Measurements from ENCODE around the gene PCDHA11. TPM values are rescaled to one million over a fixed set of nuclear protein-coding genes. Genes with fewer than 3 reads are reported as not detected.
"Not testable (repeated sequence)": the region's sequence is repeated elsewhere in the genome, so short reads cannot be mapped to it uniquely, and the experiment has no call there.

PCDHA11 gene
- total RNA-seq, 1 donor from 2014 or later, result 7.8 TPM

DNA sequence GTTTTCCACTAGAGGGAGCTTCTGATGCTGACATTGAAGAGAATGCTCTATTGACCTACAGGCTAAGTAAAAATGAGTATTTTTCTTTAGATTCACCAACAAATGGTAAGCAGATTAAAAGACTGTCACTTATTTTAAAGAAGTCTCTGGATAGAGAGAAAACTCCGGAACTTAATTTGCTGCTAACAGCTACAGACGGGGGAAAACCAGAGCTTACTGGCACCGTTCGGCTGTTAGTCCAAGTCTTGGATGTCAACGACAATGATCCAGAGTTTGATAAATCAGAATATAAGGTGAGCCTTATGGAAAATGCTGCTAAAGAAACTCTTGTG is 764 bp downstream of the PCDHA11 start:
- H3K27me3 Mint-ChIP-seq (ENCODE audit: unreplicated experiment), result peaks cover 2% of the 10 kb centered on the region
- DNase-seq (ENCODE audit: low spot score), result no peak
- H3K27ac Mint-ChIP-seq (ENCODE audit: unreplicated experiment), result peak overlapping the region; percentile 40
- TF ChIP-seq, protein P1, sequence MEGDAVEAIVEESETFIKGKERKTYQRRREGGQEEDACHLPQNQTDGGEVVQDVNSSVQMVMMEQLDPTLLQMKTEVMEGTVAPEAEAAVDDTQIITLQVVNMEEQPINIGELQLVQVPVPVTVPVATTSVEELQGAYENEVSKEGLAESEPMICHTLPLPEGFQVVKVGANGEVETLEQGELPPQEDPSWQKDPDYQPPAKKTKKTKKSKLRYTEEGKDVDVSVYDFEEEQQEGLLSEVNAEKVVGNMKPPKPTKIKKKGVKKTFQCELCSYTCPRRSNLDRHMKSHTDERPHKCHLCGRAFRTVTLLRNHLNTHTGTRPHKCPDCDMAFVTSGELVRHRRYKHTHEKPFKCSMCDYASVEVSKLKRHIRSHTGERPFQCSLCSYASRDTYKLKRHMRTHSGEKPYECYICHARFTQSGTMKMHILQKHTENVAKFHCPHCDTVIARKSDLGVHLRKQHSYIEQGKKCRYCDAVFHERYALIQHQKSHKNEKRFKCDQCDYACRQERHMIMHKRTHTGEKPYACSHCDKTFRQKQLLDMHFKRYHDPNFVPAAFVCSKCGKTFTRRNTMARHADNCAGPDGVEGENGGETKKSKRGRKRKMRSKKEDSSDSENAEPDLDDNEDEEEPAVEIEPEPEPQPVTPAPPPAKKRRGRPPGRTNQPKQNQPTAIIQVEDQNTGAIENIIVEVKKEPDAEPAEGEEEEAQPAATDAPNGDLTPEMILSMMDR (IDR thresholded peaks at IDR 0.05; ENCODE audit: unreplicated experiment), result no peak
- H3K4me3 Mint-ChIP-seq (ENCODE audit: unreplicated experiment), result peak overlapping the region; percentile 93
- H3K9me3 Mint-ChIP-seq (ENCODE audit: unreplicated experiment), result no peaks in the 10 kb centered on the region
- H3K36me3 Mint-ChIP-seq (ENCODE audit: low read depth, unreplicated experiment), result peaks cover 11% of the 10 kb centered on the region
- H3K4me1 Mint-ChIP-seq (ENCODE audit: unreplicated experiment), result peaks cover 12% of the 10 kb centered on the region

DNA sequence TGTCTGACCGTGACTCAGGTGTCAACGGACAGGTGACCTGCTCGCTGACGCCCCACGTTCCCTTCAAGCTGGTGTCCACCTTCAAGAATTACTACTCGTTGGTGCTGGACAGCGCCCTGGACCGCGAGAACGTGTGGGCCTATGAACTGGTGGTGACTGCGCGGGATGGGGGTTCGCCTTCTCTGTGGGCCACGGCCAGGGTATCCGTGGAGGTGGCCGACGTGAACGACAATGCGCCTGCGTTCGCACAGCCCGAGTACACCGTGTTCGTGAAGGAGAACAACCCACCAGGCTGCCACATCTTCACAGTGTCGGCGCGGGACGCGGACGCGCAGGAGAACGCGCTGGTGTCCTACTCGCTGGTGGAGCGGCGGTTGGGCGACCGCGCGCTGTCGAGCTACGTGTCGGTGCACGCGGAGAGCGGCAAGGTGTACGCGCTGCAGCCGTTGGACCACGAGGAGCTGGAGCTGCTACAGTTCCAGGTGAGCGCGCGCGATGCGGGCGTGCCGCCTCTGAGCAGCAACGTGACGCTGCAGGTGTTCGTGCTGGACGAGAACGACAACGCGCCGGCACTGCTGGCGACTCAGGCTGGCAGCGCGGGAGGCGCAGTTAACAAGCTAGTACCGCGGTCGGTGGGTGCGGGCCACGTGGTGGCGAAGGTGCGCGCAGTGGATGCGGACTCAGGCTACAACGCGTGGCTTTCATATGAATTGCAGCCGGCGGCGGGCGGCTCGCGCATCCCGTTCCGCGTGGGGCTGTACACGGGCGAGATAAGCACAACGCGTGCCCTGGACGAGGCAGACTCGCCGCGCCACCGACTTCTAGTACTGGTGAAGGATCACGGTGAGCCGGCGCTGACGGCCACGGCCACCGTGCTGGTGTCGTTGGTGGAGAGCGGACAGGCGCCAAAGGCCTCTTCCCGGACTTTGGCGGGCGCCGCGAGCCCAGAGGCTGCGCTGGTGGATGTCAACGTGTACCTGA is 1.8 kb downstream of the PCDHA11 start:
- TF ChIP-seq, protein P1 (IDR thresholded peaks at IDR 0.05; ENCODE audit: unreplicated experiment), result no peak
- no peak overlapping the region for H3K4me3 Mint-ChIP-seq (ENCODE audit: unreplicated experiment)
- peaks cover 2% of the 10 kb centered on the region for H3K27me3 Mint-ChIP-seq (ENCODE audit: unreplicated experiment)
- no peak overlapping the region for H3K27ac Mint-ChIP-seq (ENCODE audit: unreplicated experiment)
- H3K36me3 Mint-ChIP-seq (ENCODE audit: low read depth, unreplicated experiment), result peaks cover 11% of the 10 kb centered on the region
- no peak for DNase-seq (ENCODE audit: low spot score)
- peaks cover 12% of the 10 kb centered on the region for H3K4me1 Mint-ChIP-seq (ENCODE audit: unreplicated experiment)
- no peaks in the 10 kb centered on the region for H3K9me3 Mint-ChIP-seq (ENCODE audit: unreplicated experiment)

DNA sequence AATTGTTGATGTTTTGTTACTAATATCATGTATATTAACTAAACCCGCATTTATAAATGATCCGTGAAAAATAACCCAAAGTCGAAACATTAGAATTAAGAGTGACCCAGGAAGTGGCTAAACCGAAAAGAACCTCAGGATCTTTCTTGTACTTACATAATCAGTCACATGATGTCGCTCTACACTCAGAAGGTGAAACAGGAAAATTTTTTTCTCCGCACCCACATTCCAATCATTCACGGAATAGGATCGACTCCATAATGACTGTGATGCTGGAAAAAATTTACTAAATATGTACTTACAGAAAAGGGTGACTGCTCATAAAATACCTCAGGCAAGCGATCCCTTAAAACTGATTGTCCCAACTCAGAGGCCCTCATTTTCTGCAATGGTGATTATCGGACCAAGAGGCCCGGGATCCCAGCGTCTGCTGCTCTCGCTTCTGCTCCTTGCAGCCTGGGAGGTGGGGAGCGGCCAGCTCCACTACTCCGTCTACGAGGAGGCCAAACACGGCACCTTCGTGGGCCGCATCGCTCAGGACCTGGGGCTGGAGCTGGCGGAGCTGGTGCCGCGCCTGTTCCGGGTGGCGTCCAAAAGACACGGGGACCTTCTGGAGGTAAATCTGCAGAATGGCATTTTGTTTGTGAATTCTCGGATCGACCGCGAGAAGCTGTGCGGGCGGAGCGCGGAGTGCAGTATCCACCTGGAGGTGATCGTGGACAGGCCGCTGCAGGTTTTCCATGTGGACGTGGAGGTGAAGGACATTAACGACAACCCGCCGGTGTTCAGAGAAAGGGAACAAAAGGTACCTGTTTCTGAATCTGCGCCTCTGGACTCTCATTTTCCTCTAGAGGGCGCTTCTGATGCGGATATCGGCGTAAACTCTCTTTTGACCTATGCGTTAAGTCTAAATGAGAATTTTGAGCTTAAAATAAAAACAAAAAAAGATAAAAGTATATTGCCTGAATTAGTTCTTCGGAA is 6.6 kb downstream of the PCDHA11 start, which contains the start of gene PCDHA12:
PCDHA12 (plus strand) TSS at position 224 of the 981 bp plus-strand sequence; CDS start at position 389, 165 bp downstream.
- Mint-ChIP-seq H3K9me3 (ENCODE audit: unreplicated experiment) (no peaks in the 10 kb centered on the region), H3K4me1 (ENCODE audit: unreplicated experiment) (peaks cover 3% of the 10 kb centered on the region), H3K36me3 (ENCODE audit: low read depth, unreplicated experiment) (peaks cover 4% of the 10 kb centered on the region), H3K27me3 (ENCODE audit: unreplicated experiment) (no peaks in the 10 kb centered on the region), H3K27ac (ENCODE audit: unreplicated experiment) (peak within 1 kb of the TSS; percentile 80), H3K4me3 (ENCODE audit: unreplicated experiment) (peak within 1 kb of the TSS; percentile 95)
- peak; percentile 33 for DNase-seq (ENCODE audit: low spot score)
- TF ChIP-seq, protein P1 (IDR thresholded peaks at IDR 0.05; ENCODE audit: unreplicated experiment), result peak; percentile 59

DNA sequence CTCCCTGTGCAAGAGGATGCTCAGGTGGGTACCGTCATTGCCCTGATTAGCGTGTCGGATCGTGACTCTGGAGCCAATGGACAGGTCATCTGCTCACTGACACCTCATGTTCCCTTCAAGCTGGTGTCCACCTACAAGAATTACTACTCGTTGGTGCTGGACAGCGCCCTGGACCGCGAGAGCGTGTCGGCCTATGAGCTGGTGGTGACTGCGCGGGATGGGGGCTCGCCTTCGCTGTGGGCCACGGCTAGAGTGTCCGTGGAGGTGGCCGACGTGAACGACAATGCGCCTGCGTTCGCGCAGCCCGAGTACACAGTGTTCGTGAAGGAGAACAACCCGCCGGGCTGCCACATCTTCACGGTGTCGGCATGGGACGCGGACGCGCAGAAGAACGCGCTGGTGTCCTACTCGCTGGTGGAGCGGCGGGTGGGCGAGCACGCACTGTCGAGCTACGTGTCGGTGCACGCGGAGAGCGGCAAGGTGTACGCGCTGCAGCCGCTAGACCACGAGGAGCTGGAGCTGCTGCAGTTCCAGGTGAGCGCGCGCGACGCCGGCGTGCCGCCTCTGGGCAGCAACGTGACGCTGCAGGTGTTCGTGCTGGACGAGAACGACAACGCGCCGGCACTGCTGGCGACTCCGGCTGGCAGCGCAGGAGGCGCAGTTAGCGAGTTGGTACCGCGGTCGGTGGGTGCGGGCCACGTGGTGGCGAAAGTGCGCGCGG is 7.9 kb downstream of the PCDHA11 start:
- not testable (repeated sequence) for H3K27me3 Mint-ChIP-seq (ENCODE audit: unreplicated experiment); H3K27ac Mint-ChIP-seq (ENCODE audit: unreplicated experiment); H3K4me1 Mint-ChIP-seq (ENCODE audit: unreplicated experiment); H3K9me3 Mint-ChIP-seq (ENCODE audit: unreplicated experiment); H3K36me3 Mint-ChIP-seq (ENCODE audit: low read depth, unreplicated experiment); DNase-seq (ENCODE audit: low spot score)
- peak overlapping the region; percentile 95 for H3K4me3 Mint-ChIP-seq (ENCODE audit: unreplicated experiment)

DNA sequence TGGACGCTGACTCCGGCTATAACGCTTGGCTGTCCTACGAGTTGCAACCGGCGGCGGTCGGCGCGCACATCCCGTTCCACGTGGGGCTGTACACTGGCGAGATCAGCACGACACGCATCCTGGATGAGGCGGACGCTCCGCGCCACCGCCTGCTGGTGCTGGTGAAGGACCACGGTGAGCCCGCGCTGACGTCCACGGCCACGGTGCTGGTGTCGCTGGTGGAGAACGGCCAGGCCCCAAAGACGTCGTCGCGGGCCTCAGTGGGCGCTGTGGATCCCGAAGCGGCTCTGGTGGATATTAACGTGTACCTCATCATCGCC is 8.5 kb downstream of the PCDHA11 start:
- no peaks in the 10 kb centered on the region for H3K9me3 Mint-ChIP-seq (ENCODE audit: unreplicated experiment)
- no peaks in the 10 kb centered on the region for H3K4me1 Mint-ChIP-seq (ENCODE audit: unreplicated experiment)
- H3K27ac Mint-ChIP-seq (ENCODE audit: unreplicated experiment), result no peak overlapping the region
- H3K4me3 Mint-ChIP-seq (ENCODE audit: unreplicated experiment), result no peak overlapping the region
- H3K27me3 Mint-ChIP-seq (ENCODE audit: unreplicated experiment), result no peaks in the 10 kb centered on the region
- peaks cover 4% of the 10 kb centered on the region for H3K36me3 Mint-ChIP-seq (ENCODE audit: low read depth, unreplicated experiment)
- DNase-seq (ENCODE audit: low spot score), result peak; percentile 2
- TF ChIP-seq, protein P1 (IDR thresholded peaks at IDR 0.05; ENCODE audit: unreplicated experiment), result no peak

Measured in endothelial cell (in vitro differentiated cells).